Muscle of leg (tissue), 16 donors: ENCODE measurements around the gene VPS41. TPM values are rescaled to one million over a fixed set of nuclear protein-coding genes. Genes with fewer than 3 reads are reported as not detected.
"Not testable (repeated sequence)": the region's sequence is repeated elsewhere in the genome, so short reads cannot be mapped to it uniquely, and the experiment has no call there.

Source experiments
- DNase-seq: peaks from one replicate; pipeline ENCODE4 v3.0.0; 2013
- H3K27ac ChIP-seq: one replicate; pipeline ENCODE4 v1.5.1; 2013; ENCODE audit warnings: mild to moderate bottlenecking, low read length, control low read depth
- H3K27me3 ChIP-seq: one replicate; pipeline ENCODE4 v1.6.1; 2013; ENCODE audit warnings: low read length; ENCODE audit not compliant: control insufficient read depth, insufficient read depth
- H3K36me3 ChIP-seq: one replicate; pipeline ENCODE4 v1.6.1; 2013; ENCODE audit warnings: low read length; ENCODE audit not compliant: control insufficient read depth, insufficient read depth
- H3K4me1 ChIP-seq: one replicate; pipeline ENCODE4 v1.6.1; 2013; ENCODE audit warnings: low read length; ENCODE audit not compliant: control insufficient read depth, insufficient read depth
- H3K4me3 ChIP-seq: one replicate; pipeline ENCODE4 v1.5.1; 2013; ENCODE audit warnings: low read length, control low read depth
- H3K9me3 ChIP-seq: replicated peaks from 2 replicates; pipeline ENCODE4 v1.6.1; 2013; ENCODE audit warnings: low read depth, low read length; ENCODE audit not compliant: control insufficient read depth
- WGBS: methylation state at CpG from one replicate; pipeline ENCODE4 v1.1.5; 2013; ENCODE audit warnings: missing lambda C conversion rate; ENCODE audit not compliant: insufficient coverage; 5-methylcytosine and 5-hydroxymethylcytosine counted together
- long read RNA-seq, 11 donors: transcript quantifications; one replicate each; lab custom pipeline, GENCODE V29; 2026
- polyA plus RNA-seq, 8 donors: library from polyadenylated mRNA; unstranded; fragments of 120-200 nt; gene quantifications; one replicate each; pipeline versions ENCODE4 v1.2.1 to v1.2.3, GENCODE V29; 2013; ENCODE audit warnings: inconsistent platforms in 1 of 8, low replicate concordance in 1 of 8; ENCODE audit not compliant: insufficient read length in 8 of 8, insufficient read depth in 1 of 8
- total RNA-seq: library from RNA; stranded (reverse); fragments of 120-200 nt; gene quantifications from one replicate; pipeline ENCODE4 v1.2.4, GENCODE V29; 2013

Gene VPS41
- total RNA-seq (40.7 TPM), polyA plus RNA-seq (10 to 100 TPM; 25.7 to 38.3 (median 30.6) TPM)
- long read RNA-seq, donor 1, partial matches to known transcripts, result 0 of 1 reads
- long read RNA-seq, donor 1, other reads (novel, unspliced or antisense), result 0 of 1 reads
- long read RNA-seq, donor 2, result 0 reads
- long read RNA-seq, donor 3, full-length matches to known transcripts, result 12 of 12 reads
- long read RNA-seq, donor 3, partial matches to known transcripts, result 0 of 12 reads
- long read RNA-seq, donor 3, other reads (novel, unspliced or antisense), result 0 of 12 reads
- long read RNA-seq, donor 4, result 0 reads
- long read RNA-seq, donor 5, full-length matches to known transcripts, result 7 of 7 reads
- long read RNA-seq, donor 5, partial matches to known transcripts, result 0 of 7 reads
- long read RNA-seq, donor 5, other reads (novel, unspliced or antisense), result 0 of 7 reads
- long read RNA-seq, donor 6, full-length matches to known transcripts, result 9 of 9 reads
- long read RNA-seq, donor 6, partial matches to known transcripts, result 0 of 9 reads
- long read RNA-seq, donor 6, other reads (novel, unspliced or antisense), result 0 of 9 reads
- long read RNA-seq, donor 7, full-length matches to known transcripts, result 2 of 2 reads
- long read RNA-seq, donor 7, partial matches to known transcripts, result 0 of 2 reads
- long read RNA-seq, donor 7, other reads (novel, unspliced or antisense), result 0 of 2 reads
- long read RNA-seq, donor 8, full-length matches to known transcripts, result 4 of 4 reads
- long read RNA-seq, donor 8, partial matches to known transcripts, result 0 of 4 reads
- long read RNA-seq, donor 8, other reads (novel, unspliced or antisense), result 0 of 4 reads
- long read RNA-seq, donor 9, result 0 reads
- long read RNA-seq, donor 10, full-length matches to known transcripts, result 3 of 9 reads
- long read RNA-seq, donor 10, partial matches to known transcripts, result 6 of 9 reads
- long read RNA-seq, donor 10, other reads (novel, unspliced or antisense), result 0 of 9 reads
- long read RNA-seq, donor 11, full-length matches to known transcripts, result 4 of 4 reads
- long read RNA-seq, donor 11, partial matches to known transcripts, result 0 of 4 reads
- long read RNA-seq, donor 11, other reads (novel, unspliced or antisense), result 0 of 4 reads

DNA sequence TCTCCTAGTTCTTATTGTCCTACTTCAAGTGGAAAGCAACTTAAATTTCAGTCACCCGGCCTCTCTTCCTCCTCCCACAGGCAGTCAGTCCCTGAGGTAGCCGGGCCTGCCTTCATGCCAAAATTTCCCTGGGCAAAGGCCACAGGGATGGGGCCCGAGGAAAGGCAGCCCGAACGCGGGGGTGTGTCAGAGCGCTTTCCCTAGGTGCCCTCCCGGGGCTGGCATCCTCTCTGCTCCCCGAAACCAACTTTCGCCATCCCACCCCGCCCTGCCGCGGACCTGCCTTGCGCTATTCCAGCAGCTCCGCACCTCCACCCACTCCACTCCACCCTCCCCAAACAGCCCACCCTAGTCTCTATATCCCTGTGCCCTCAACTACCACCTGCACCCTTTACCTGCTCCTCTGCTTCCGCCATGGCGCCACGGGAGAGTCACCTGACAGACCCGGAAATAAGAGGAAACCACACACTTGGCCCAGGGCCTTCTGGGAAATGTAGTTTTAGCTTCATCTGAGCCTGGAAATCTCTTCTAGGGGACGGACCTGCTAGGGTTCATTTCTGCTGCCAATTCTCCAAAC, at the start of gene VPS41:
Gene VPS41 (minus strand): TSS at position 433 of the 577 bp plus-strand sequence. CDS start 17 bp downstream, at position 416.
- peak within 1 kb of the TSS; percentile 20 for H3K27ac ChIP-seq
- no peaks in the 10 kb centered on the region for H3K4me1 ChIP-seq
- WGBS, result under 1% methylated on average over 17 of the region's 20 CpGs
- H3K27me3 ChIP-seq, result no peaks in the 10 kb centered on the region
- H3K4me3 ChIP-seq, result peak within 1 kb of the TSS; percentile 95
- no peaks in the 10 kb centered on the region for H3K36me3 ChIP-seq
- no peaks in the 10 kb centered on the region for H3K9me3 ChIP-seq
- peak; percentile 92 for DNase-seq

GRCh38 chr7:38955892-38956291, 46.9 kb upstream of the VPS41 start:
- Histone ChIP-seq H3K36me3 (no peaks in the 10 kb centered on the region), H3K4me3 (no peak overlapping the region), H3K4me1 (no peaks in the 10 kb centered on the region), H3K9me3 (no peaks in the 10 kb centered on the region), H3K27me3 (no peaks in the 10 kb centered on the region), H3K27ac (no peak overlapping the region)
- no peak for DNase-seq
- no CpG with 5 or more reads among the region's 5 CpGs for WGBS

DNA sequence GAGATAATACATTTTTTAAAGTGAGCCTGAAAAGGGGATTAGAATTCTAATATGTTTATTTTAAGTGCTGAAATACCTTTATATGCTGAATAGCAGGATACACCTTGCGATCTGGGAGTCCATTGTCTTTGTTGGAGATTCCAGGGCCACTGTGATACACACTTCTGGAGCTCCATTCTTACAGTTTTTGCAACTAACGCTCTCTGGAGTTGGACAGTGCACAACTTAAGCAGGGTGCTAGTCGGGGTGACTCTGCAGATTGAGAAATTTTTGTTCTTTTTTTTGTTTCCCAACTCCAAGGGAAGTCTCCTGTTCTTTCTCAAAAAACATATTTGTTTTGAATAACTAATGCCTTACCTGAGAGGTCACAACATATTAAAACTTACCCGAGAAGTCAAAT, 45.0 kb upstream of the VPS41 start:
- Histone ChIP-seq H3K27me3 (no peaks in the 10 kb centered on the region), H3K9me3 (no peaks in the 10 kb centered on the region), H3K4me3 (no peak overlapping the region), H3K36me3 (no peaks in the 10 kb centered on the region), H3K27ac (no peak overlapping the region), H3K4me1 (no peaks in the 10 kb centered on the region)
- 76% methylated on average over 2 of the region's 4 CpGs for WGBS
- DNase-seq, result no peak

GRCh38 chr7:38953227-38953626, 44.2 kb upstream of the VPS41 start:
- DNase-seq, result no peak
- no peak overlapping the region for H3K27ac ChIP-seq
- H3K27me3 ChIP-seq, result no peaks in the 10 kb centered on the region
- no CpG with 5 or more reads among the region's 1 CpG for WGBS
- H3K4me1 ChIP-seq, result no peaks in the 10 kb centered on the region
- no peak overlapping the region for H3K4me3 ChIP-seq
- H3K9me3 ChIP-seq, result no peaks in the 10 kb centered on the region
- H3K36me3 ChIP-seq, result no peaks in the 10 kb centered on the region

DNA sequence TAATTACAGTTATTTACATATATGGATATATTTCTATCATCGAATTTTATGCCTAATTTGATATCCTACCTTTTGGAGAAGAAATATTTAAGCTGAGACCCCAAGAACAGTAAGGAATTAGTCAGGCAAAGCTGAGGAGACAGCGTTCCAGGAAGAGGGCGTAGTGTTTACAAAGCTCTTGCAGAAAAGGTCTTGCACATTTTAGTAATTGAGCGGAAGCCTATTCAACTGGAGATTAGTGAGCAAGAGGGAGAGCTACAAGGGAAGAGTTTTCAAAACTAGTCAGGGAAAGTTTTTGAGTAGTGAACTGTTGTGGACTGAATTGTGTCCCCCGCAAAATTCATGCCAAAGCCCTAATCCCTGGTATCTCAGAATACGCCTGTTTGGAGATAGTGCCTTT, 42.2 kb upstream of the VPS41 start:
- H3K4me1 ChIP-seq, result no peaks in the 10 kb centered on the region
- DNase-seq, result no peak
- H3K9me3 ChIP-seq, result no peaks in the 10 kb centered on the region
- H3K27me3 ChIP-seq, result no peaks in the 10 kb centered on the region
- H3K36me3 ChIP-seq, result no peaks in the 10 kb centered on the region
- no peak overlapping the region for H3K27ac ChIP-seq
- 75% methylated on average over 3 of the region's 6 CpGs for WGBS
- no peak overlapping the region for H3K4me3 ChIP-seq

DNA sequence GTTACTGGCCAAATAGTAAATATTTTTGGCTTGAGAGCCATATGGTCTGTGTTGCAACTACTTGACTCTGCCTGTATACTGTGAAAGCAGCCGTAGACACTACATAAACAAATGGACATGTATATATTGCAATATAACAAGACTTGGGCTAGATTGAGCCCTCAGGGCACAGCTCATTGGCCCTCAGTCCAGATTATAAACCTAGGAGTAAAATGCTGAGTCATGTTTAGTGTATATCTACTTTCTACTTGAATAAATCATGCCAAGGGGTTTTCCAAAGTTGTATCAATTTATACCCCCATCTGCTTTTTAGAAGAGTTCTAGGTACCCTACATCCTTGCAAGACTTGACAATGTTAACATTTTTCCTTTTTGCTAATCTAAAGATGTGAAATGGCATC, 41.3 kb upstream of the VPS41 start:
- DNase-seq, result no peak
- H3K4me1 ChIP-seq, result no peaks in the 10 kb centered on the region
- WGBS, result no CpG with 5 or more reads among the region's 1 CpG
- H3K27ac ChIP-seq, result no peak overlapping the region
- no peaks in the 10 kb centered on the region for H3K36me3 ChIP-seq
- H3K9me3 ChIP-seq, result no peaks in the 10 kb centered on the region
- no peaks in the 10 kb centered on the region for H3K27me3 ChIP-seq
- H3K4me3 ChIP-seq, result no peak overlapping the region

DNA sequence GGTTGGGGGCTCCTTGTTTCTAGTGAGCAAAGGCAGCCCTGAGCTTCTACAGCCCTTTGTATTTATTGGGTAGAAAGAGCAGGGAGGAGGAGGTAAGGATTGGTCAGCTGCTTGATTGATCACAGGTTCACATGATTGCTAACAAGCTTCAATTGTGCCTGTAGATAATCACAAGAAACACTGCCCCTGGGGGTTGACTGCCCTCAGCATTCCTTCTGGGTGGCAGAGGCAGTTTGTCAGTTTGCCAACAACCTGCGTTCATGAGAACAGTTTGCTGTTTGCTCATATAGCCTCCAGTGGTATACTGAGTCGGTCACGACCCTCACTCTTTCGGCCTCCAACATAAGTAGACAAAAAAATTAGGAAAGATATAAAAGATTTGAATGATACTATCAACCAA, 38.5 kb upstream of the VPS41 start:
- DNase-seq, H3K36me3 ChIP-seq, H3K9me3 ChIP-seq, H3K27me3 ChIP-seq, H3K4me3 ChIP-seq, H3K4me1 ChIP-seq, H3K27ac ChIP-seq: not testable (repeated sequence)
- WGBS, result no CpG with 5 or more reads among the region's 4 CpGs

DNA sequence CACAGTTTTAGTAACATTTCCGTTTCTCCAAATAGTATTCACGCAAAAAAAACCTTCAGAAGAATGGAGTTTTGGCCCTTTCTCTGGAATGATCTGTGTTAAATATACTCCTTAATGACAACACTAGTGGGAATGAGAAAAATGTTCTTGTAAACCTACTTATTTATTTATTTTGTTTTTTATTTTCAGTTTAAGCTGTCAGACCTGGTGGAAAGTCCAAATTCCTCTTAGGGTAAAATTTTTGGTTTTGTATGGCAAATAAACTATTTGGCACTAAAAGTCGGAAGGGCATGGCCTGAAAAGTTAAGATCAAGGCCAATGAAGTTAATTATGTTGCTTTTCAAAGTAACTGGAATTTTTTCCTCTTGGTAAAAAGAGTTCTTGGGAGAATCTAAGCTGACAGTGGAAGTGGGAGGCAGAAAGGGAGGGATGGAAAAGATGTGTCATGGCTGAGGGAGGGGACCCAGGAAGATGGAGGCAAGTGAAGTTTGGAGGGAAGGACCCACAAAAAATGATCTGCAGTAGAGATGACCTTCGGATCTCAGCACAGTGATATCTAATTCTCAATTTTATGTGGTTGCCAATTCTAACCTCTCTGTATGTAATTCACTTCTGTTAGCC, 33.5 kb upstream of the VPS41 start:
- DNase-seq, result no peak
- no peak overlapping the region for H3K4me3 ChIP-seq
- no peak overlapping the region for H3K27ac ChIP-seq
- no peaks in the 10 kb centered on the region for H3K27me3 ChIP-seq
- H3K36me3 ChIP-seq, result no peaks in the 10 kb centered on the region
- H3K4me1 ChIP-seq, result no peaks in the 10 kb centered on the region
- no peaks in the 10 kb centered on the region for H3K9me3 ChIP-seq
- WGBS, result 73% methylated on average over 1 of the region's 4 CpGs

GRCh38 chr7:38940774-38941173, 31.8 kb upstream of the VPS41 start:
- Histone ChIP-seq H3K4me3 (no peak overlapping the region), H3K4me1 (no peaks in the 10 kb centered on the region), H3K27ac (no peak overlapping the region), H3K36me3 (no peaks in the 10 kb centered on the region), H3K27me3 (no peaks in the 10 kb centered on the region), H3K9me3 (no peaks in the 10 kb centered on the region)
- WGBS, result no CpG with 5 or more reads among the region's 3 CpGs
- DNase-seq, result no peak
